ENCODE measurements around the gene MEAK7. TPM values are rescaled to one million over a fixed set of nuclear protein-coding genes. Genes with fewer than 3 reads are reported as not detected.
"Not testable (repeated sequence)": the region's sequence is repeated elsewhere in the genome, so short reads cannot be mapped to it uniquely, and the experiment has no call there.

The MEAK7 gene
- total RNA-seq, 1 donor from 2014 or later: 10.6 TPM

DNA sequence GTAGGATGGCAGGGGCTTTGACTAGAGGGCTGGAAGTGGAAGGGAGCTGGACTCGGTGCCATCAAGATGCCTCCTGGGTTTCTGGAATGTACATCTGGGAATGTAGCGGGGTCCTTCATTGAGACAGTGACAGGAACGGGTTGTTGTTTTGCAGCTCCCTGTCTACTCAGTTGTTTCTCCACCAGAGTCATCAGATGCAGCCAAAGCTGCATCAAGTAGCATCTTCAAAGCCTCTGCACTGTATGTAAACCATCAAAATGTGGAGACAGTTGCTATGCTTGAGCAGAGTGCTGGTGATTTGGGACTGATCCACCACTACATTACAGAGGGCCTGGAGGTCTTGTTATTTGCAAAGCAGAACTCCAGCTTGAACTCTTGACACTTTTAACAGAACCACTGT lies 25.1 kb upstream of the MEAK7 start:
- peak overlapping the region; percentile 8 for H3K27ac Mint-ChIP-seq
- DNase-seq (ENCODE audit: low spot score): no peak
- H3K36me3 Mint-ChIP-seq (ENCODE audit: low read depth): peaks cover 65% of the 10 kb centered on the region
- peaks cover 21% of the 10 kb centered on the region for H3K4me1 Mint-ChIP-seq (ENCODE audit: low read depth)
- intact Hi-C loops (cut with micrococcal nuclease): no loop called here
- H3K27me3 Mint-ChIP-seq (ENCODE audit: insufficient read depth): no peaks in the 10 kb centered on the region
- H3K9me3 Mint-ChIP-seq: peaks cover 25% of the 10 kb centered on the region
- H3K4me3 Mint-ChIP-seq: no peak overlapping the region

- intact Hi-C loops (cut with micrococcal nuclease): no loop called here
- Mint-ChIP-seq H3K4me1 (ENCODE audit: low read depth) (peaks cover 21% of the 10 kb centered on the region), H3K9me3 (peaks cover 25% of the 10 kb centered on the region), H3K27me3 (ENCODE audit: insufficient read depth) (no peaks in the 10 kb centered on the region), H3K27ac (no peak overlapping the region), H3K36me3 (ENCODE audit: low read depth) (peaks cover 65% of the 10 kb centered on the region), H3K4me3 (no peak overlapping the region)
- DNase-seq (ENCODE audit: low spot score): no peak
These were observed 23.9 kb upstream of the MEAK7 start for GRCh38 chr16:84528322-84528721.

DNA sequence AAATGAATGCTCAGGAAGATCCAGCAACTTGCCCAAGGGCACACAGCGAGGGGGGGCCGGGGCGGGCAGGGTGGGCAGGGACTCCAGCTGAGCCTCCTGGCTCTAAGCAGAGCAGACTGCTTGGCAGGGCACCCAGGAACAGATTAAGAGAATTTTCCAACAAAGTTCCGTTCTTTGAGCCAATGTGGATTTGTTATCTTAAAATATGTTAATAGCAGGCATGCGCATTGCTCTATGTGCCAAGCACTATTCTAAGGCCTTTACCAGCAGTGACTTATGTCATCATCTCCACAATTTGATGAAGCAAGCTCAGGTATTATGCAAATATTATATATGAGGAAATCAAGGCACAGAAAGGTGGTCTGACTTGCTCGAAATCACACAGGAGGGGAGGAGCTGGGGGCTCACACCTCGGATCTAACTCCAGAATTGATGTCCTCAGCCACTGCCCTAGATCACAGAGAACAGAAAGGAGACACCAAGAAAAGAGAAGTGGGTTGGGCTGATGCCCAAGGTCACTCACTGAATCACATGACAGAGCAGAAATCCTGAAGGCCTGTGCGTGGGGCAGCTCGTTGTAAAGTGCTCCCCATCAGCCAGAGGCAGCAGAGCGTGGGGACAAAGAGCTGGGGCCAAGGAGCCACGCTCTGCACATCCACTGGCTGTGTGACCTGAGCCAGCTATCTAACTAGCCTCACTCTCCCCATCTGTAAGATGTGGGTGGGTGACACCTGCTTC lies 23.2 kb upstream of the MEAK7 start:
- Mint-ChIP-seq H3K4me3 (no peak overlapping the region), H3K36me3 (ENCODE audit: low read depth) (peaks cover 65% of the 10 kb centered on the region), H3K27ac (no peak overlapping the region), H3K9me3 (peaks cover 25% of the 10 kb centered on the region), H3K4me1 (ENCODE audit: low read depth) (peaks cover 22% of the 10 kb centered on the region), H3K27me3 (ENCODE audit: insufficient read depth) (no peaks in the 10 kb centered on the region)
- intact Hi-C loops (cut with micrococcal nuclease): no loop called here
- DNase-seq (ENCODE audit: low spot score): no peak

DNA sequence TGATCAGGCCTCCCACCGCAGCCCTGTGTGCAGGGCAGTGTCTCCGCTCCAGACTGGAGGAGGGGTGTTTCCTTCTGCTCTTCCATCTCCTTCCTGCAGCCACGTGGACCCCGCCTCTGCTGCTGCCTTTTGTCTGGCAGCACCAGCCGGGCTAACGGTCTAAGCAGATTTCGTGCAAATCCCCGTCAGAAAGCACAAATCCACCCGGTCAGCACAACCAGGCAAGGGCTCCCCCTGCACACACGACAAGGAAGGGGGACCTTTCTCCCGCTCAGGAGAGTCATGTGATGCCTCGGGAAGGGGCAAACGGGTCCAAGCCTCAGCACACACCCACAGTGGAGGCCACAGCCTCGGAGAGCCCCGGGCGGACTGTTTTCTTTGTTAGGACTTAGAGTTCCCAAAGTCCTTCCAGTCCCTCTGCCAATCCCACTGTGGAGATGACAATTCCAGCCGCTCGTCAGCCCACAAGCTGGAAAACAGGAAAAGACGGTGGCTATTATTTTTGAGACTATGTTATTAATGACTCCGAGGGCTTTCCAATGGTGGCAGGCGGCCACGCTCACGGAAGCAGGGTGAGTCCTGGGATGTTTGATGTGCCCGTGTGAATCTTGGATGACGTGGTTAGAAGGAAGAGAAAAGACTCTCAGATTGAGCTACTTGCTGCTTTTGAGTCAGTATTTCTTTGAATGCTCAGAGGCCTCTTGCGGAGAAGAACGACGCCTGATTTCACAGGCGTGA lies 22.5 kb upstream of the MEAK7 start:
- Mint-ChIP-seq H3K9me3 (peaks cover 24% of the 10 kb centered on the region), H3K4me3 (no peak overlapping the region), H3K36me3 (ENCODE audit: low read depth) (peaks cover 61% of the 10 kb centered on the region), H3K4me1 (ENCODE audit: low read depth) (peaks cover 20% of the 10 kb centered on the region), H3K27ac (no peak overlapping the region), H3K27me3 (ENCODE audit: insufficient read depth) (no peaks in the 10 kb centered on the region)
- no peak for DNase-seq (ENCODE audit: low spot score)
- intact Hi-C loops (cut with micrococcal nuclease): no loop called here

DNA sequence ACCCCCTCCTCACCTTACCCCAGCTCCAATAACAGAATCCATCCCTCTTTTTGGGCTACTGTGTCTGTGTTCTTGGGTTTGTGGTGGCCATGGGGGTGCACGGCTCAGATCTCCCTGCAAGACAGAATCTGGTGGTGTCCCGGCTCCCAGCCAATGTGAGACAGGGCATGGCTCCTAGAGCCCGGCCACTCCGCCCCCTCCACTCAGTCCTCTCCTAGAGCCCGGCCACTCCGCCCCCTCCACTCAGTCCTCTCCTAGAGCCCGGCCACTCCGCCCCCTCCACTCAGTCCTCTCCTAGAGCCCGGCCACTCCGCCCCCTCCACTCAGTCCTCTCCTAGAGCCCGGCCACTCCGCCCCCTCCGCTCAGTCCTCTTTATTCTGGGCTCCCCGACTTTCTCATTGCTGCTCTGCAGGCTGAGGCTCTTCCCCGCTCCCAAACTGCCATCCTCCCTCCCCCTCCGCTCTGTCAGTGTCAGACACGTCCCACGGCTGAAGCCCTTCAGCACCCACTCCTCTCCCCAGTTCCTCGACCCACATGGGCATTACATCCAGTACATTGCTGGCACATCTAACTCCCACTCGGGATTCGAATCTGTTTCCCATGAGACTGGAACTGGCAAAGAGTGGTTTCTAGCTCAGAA lies 20.6 kb upstream of the MEAK7 start:
- Mint-ChIP-seq H3K9me3 (peaks cover 12% of the 10 kb centered on the region), H3K4me1 (ENCODE audit: low read depth) (peaks cover 32% of the 10 kb centered on the region), H3K36me3 (ENCODE audit: low read depth) (peaks cover 42% of the 10 kb centered on the region)
- H3K27ac Mint-ChIP-seq; DNase-seq (ENCODE audit: low spot score); intact Hi-C loops (cut with micrococcal nuclease); H3K27me3 Mint-ChIP-seq (ENCODE audit: insufficient read depth); H3K4me3 Mint-ChIP-seq: not testable (repeated sequence)

DNA sequence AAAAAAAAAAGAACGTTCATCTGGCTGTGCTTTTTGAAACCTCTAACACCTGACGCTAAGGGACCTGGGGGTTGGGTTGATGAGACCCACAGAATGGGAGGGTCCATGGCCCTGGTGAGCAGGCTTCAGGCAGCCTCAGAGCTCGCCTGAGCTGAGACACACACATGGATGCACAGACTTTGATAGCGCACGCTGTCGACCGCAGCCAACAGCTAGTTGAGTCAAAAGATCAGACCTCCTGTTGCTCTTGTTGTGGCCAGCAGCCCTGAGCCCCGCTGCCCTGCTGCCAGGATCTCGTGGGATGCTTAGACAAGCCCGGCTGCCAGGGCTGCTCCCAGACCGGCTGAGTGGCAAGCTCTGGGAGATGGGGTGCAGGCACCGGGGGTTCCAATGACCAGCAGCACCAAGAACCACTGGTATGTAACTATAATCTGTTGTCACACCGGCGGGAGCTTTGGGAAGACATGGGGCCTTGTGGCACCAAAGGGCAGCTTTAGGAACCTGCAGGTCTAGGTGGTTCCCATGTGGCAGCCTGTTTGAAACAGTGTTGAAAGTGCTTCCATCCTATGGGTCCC lies 20.0 kb upstream of the MEAK7 start:
- Mint-ChIP-seq H3K4me1 (ENCODE audit: low read depth) (peaks cover 38% of the 10 kb centered on the region), H3K36me3 (ENCODE audit: low read depth) (peaks cover 36% of the 10 kb centered on the region), H3K4me3 (no peak overlapping the region), H3K27ac (no peak overlapping the region), H3K27me3 (ENCODE audit: insufficient read depth) (no peaks in the 10 kb centered on the region), H3K9me3 (peaks cover 6% of the 10 kb centered on the region)
- DNase-seq (ENCODE audit: low spot score): no peak
- intact Hi-C loops (cut with micrococcal nuclease): no loop called here

DNA sequence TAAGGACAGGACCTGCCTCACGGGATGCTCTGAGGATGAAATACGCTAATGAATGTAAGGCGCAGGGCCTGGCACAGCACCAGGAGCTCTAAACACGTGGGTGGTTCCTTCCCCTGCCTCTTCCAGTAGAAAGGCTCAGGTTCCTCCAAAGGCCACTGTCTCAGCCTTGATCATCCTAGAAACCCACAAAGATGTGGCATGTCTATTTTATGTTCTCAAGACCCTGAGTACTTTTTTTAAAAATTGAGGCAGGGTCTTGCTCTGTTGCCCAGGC lies 17.0 kb upstream of the MEAK7 start:
- H3K4me1 Mint-ChIP-seq (ENCODE audit: low read depth): peaks cover 58% of the 10 kb centered on the region
- H3K4me3 Mint-ChIP-seq: no peak overlapping the region
- intact Hi-C loops (cut with micrococcal nuclease): no loop called here
- H3K36me3 Mint-ChIP-seq (ENCODE audit: low read depth): peaks cover 19% of the 10 kb centered on the region
- no peaks in the 10 kb centered on the region for H3K9me3 Mint-ChIP-seq
- H3K27me3 Mint-ChIP-seq (ENCODE audit: insufficient read depth): no peaks in the 10 kb centered on the region
- no peak overlapping the region for H3K27ac Mint-ChIP-seq
- DNase-seq (ENCODE audit: low spot score): no peak

DNA sequence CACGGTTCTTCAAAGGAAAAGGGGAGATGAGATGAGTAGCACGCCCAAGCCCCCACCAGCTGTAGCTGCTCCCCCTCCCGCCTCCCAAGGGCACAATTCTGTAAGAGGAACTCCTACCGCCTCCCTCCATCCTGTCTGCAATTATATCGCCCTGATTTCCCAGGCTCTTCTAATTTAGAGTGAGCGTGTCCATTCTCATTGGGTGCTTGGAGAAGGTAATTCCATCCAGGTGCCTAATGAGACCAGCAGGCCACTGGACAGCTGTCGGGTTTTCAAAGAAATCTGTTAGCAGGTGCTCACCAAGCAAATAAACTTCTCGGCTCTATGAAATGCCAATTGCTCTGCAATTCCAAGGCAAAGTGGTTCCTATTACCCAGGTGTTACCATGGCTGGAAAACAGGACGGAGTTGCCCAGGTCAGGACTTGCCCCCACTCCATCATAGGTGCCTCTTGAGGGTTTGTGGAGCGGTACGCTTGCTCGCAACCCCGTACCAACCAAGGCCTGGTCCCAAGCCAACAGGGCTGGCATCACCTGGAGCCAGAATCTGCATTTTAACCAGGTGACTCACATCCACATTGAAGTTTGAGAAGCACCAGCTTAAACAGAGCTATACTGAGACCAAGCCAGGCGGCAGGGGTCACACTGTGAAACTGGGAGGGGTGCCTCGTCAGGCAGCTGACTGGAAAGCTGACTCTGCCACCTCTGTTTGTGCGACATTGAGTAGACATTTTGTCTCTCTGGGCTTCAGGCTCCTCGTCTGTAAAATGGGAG lies 16.5 kb upstream of the MEAK7 start:
- peaks cover 22% of the 10 kb centered on the region for H3K36me3 Mint-ChIP-seq (ENCODE audit: low read depth)
- no peaks in the 10 kb centered on the region for H3K27me3 Mint-ChIP-seq (ENCODE audit: insufficient read depth)
- peaks cover 63% of the 10 kb centered on the region for H3K4me1 Mint-ChIP-seq (ENCODE audit: low read depth)
- H3K9me3 Mint-ChIP-seq: no peaks in the 10 kb centered on the region
- H3K4me3 Mint-ChIP-seq: no peak overlapping the region
- DNase-seq (ENCODE audit: low spot score): no peak
- intact Hi-C loops (cut with micrococcal nuclease): no loop called here
- no peak overlapping the region for H3K27ac Mint-ChIP-seq

GRCh38 chr16:84519855-84520254 lies 15.4 kb upstream of the MEAK7 start:
- Mint-ChIP-seq H3K4me3 (peak overlapping the region; percentile 43), H3K27me3 (ENCODE audit: insufficient read depth) (no peaks in the 10 kb centered on the region), H3K9me3 (no peaks in the 10 kb centered on the region), H3K4me1 (ENCODE audit: low read depth) (peaks cover 72% of the 10 kb centered on the region), H3K27ac (peak overlapping the region; percentile 81), H3K36me3 (ENCODE audit: low read depth) (peaks cover 19% of the 10 kb centered on the region)
- intact Hi-C loops (cut with micrococcal nuclease): loop anchor here (10.0 kb wide), 1 partner anchor 1035 kb away; no protein-coding TSS in a partner anchor
- DNase-seq (ENCODE audit: low spot score): no peak

- Mint-ChIP-seq H3K4me3 (peak overlapping the region; percentile 45), H3K27ac (peak overlapping the region; percentile 85), H3K9me3 (no peaks in the 10 kb centered on the region), H3K36me3 (ENCODE audit: low read depth) (peaks cover 22% of the 10 kb centered on the region), H3K4me1 (ENCODE audit: low read depth) (peaks cover 81% of the 10 kb centered on the region), H3K27me3 (ENCODE audit: insufficient read depth) (no peaks in the 10 kb centered on the region)
- peak; percentile 80 for DNase-seq (ENCODE audit: low spot score)
- intact Hi-C loops (cut with micrococcal nuclease): loop anchor here (10.0 kb wide), 1 partner anchor 1036 kb away; no protein-coding TSS in a partner anchor
These were observed 14.4 kb upstream of the MEAK7 start for GRCh38 chr16:84518804-84519341.

GRCh38 chr16:84518220-84518619 lies 13.8 kb upstream of the MEAK7 start:
- H3K9me3 Mint-ChIP-seq; DNase-seq (ENCODE audit: low spot score); H3K27me3 Mint-ChIP-seq (ENCODE audit: insufficient read depth); H3K4me3 Mint-ChIP-seq: not testable (repeated sequence)
- Mint-ChIP-seq H3K27ac (peak overlapping the region; percentile 71), H3K4me1 (ENCODE audit: low read depth) (peaks cover 86% of the 10 kb centered on the region), H3K36me3 (ENCODE audit: low read depth) (peaks cover 22% of the 10 kb centered on the region)
- intact Hi-C loops (cut with micrococcal nuclease): loop anchor here (10.0 kb wide), 1 partner anchor 1037 kb away; no protein-coding TSS in a partner anchor

- intact Hi-C loops (cut with micrococcal nuclease): loop anchor here (10.0 kb wide), 1 partner anchor 1037 kb away; no protein-coding TSS in a partner anchor
- H3K4me3 Mint-ChIP-seq: no peak overlapping the region
- H3K27me3 Mint-ChIP-seq (ENCODE audit: insufficient read depth): no peaks in the 10 kb centered on the region
- DNase-seq (ENCODE audit: low spot score): no peak
- peaks cover 15% of the 10 kb centered on the region for H3K36me3 Mint-ChIP-seq (ENCODE audit: low read depth)
- peak overlapping the region; percentile 31 for H3K27ac Mint-ChIP-seq
- peaks cover 83% of the 10 kb centered on the region for H3K4me1 Mint-ChIP-seq (ENCODE audit: low read depth)
- H3K9me3 Mint-ChIP-seq: no peaks in the 10 kb centered on the region
These were observed 12.9 kb upstream of the MEAK7 start for GRCh38 chr16:84517366-84517765.
